Fibroblast of lung (primary cell): ENCODE data around the gene SPTBN1. TPM values are rescaled to one million over a fixed set of nuclear protein-coding genes. Genes with fewer than 3 reads are reported as not detected.
A peak's percentile ranks its signal among the peaks of the same experiment; 100 is the strongest.

Experiments
- DNase-seq, 2 donors: peaks; one replicate each; pipeline versions ENCODE4 v3.0.0 to v3.0.0-alpha.2; 2010; ENCODE audit warnings: low read depth in 2 of 2
- H2AFZ ChIP-seq: 2 replicates; pipeline ENCODE4 v1.5.1; 2012; ENCODE audit warnings: low read length, control low read depth, inconsistent platforms
- H3K27ac ChIP-seq: 2 replicates; pipeline ENCODE4 v1.5.1; 2011; ENCODE audit warnings: low read length, control low read depth; ENCODE audit not compliant: insufficient read depth
- H3K27me3 ChIP-seq: 2 replicates; pipeline ENCODE4 v1.5.1; 2011; ENCODE audit warnings: mild to moderate bottlenecking, low read length; ENCODE audit not compliant: control insufficient read depth, insufficient read depth
- H3K36me3 ChIP-seq: 2 replicates; pipeline ENCODE4 v1.5.1; 2011; ENCODE audit warnings: low read length; ENCODE audit not compliant: control insufficient read depth, insufficient read depth
- H3K4me1 ChIP-seq: 2 replicates; pipeline ENCODE4 v1.5.1; 2011; ENCODE audit warnings: low read length; ENCODE audit not compliant: control insufficient read depth, insufficient read depth; ENCODE audit errors: extremely low read depth
- H3K4me2 ChIP-seq: 2 replicates; pipeline ENCODE4 v1.5.1; 2011; ENCODE audit warnings: low read length, control low read depth; ENCODE audit not compliant: insufficient read depth; ENCODE audit errors: extremely low read depth
- H3K4me3 ChIP-seq, 4 experiments: fragments of 200-600 bp in 1 of 4; sonication (generic) in 1 of 4; replicated peaks in 1 of 4; 2 replicates each; pipeline ENCODE4 v1.5.1; 2011 to 2016; ENCODE audit warnings: low read length in 4 of 4, low read depth in 3 of 4, mild to moderate bottlenecking in 3 of 4, control low read depth in 2 of 4, inconsistent platforms in 1 of 4, mixed read lengths in 1 of 4; ENCODE audit not compliant: insufficient read depth in 1 of 4; ENCODE audit errors: control extremely low read depth in 1 of 4
- H3K79me2 ChIP-seq: 2 replicates; pipeline ENCODE4 v1.5.1; 2012; ENCODE audit warnings: mild to moderate bottlenecking, low read length, inconsistent platforms; ENCODE audit not compliant: control insufficient read depth, insufficient read depth
- H3K9ac ChIP-seq: 2 replicates; pipeline ENCODE4 v1.5.1; 2011; ENCODE audit warnings: mild to moderate bottlenecking, low read length, control low read depth; ENCODE audit not compliant: insufficient read depth
- H3K9me3 ChIP-seq: 2 replicates; pipeline ENCODE4 v1.5.1; 2012; ENCODE audit warnings: low read depth, low read length; ENCODE audit not compliant: control insufficient read depth, insufficient read depth
- H4K20me1 ChIP-seq: 2 replicates; pipeline ENCODE4 v1.5.1; 2011; ENCODE audit warnings: low read length; ENCODE audit not compliant: control insufficient read depth, insufficient read depth; ENCODE audit errors: extremely low read depth
- CTCF ChIP-seq, 2 donors: IDR thresholded peaks in 1 of 2; conservative IDR thresholded peaks in 1 of 2; 1 replicate in 1 of 2; 2 replicates in 1 of 2; pipeline ENCODE4 v1.5.1; 2011 to 2012; ENCODE audit warnings: low read length in 2 of 2, control low read depth in 1 of 2, inconsistent platforms in 1 of 2, low read depth in 1 of 2, mild to moderate bottlenecking in 1 of 2
- EZH2 ChIP-seq: IDR thresholded peaks from 2 replicates; pipeline ENCODE4 v1.5.1; 2012; ENCODE audit warnings: low read length, control low read depth, mild to moderate bottlenecking; ENCODE audit errors: missing control alignments
- polyA plus RNA-seq, 2 donors: library from polyadenylated mRNA; depleted of rRNA in 1 of 2; stranded (reverse) in 1 of 2; unstranded in 1 of 2; fragments of >200 nt; gene quantifications; 2 replicates each; pipeline ENCODE4 v1.2.1, GENCODE V29; 2011 to 2012; ENCODE audit warnings: missing spikeins in 1 of 2
- total RNA-seq: library from RNA; depleted of rRNA; stranded (reverse); fragments of >200 nt; gene quantifications from 2 replicates; pipeline ENCODE4 v1.2.1, GENCODE V29; 2014

SPTBN1 gene
- total and polyA plus RNA-seq, 2 donors (not counting 1 experiment from before 2014, with no cell fraction given) = 123 to 325 TPM

- no peak overlapping the region for H2AFZ ChIP-seq
- TF ChIP-seq CTCF (conservative IDR thresholded peaks at IDR 0.05 in 1 of 2, IDR thresholded peaks at IDR 0.05 in 1 of 2; ENCODE audit: low read depth in 1 of 2, low read length in 2 of 2) (no peak), EZH2 (no peak)
- peaks cover 4% of the 10 kb centered on the region for H3K4me1 ChIP-seq
- no peaks in the 10 kb centered on the region for H4K20me1 ChIP-seq
- no peak for DNase-seq
- H3K27ac ChIP-seq = no peak overlapping the region
- no peak overlapping the region for H3K4me2 ChIP-seq
- no peaks in the 10 kb centered on the region for H3K9me3 ChIP-seq
- no peaks in the 10 kb centered on the region for H3K36me3 ChIP-seq
- H3K27me3 ChIP-seq = no peaks in the 10 kb centered on the region
- no peak overlapping the region for H3K9ac ChIP-seq
- H3K4me3 ChIP-seq = no peak overlapping the region
- peaks cover 80% of the 10 kb centered on the region for H3K79me2 ChIP-seq
Measured at GRCh38 chr2:54518430-54518829, 62.3 kb downstream of the SPTBN1 start.

- H3K27ac ChIP-seq = peak overlapping the region; percentile 11
- H3K4me2 ChIP-seq = no peak overlapping the region
- peaks cover 80% of the 10 kb centered on the region for H3K79me2 ChIP-seq
- no peak overlapping the region for H2AFZ ChIP-seq
- peaks cover 11% of the 10 kb centered on the region for H3K4me1 ChIP-seq
- H3K9ac ChIP-seq = no peak overlapping the region
- TF ChIP-seq CTCF (conservative IDR thresholded peaks at IDR 0.05 in 1 of 2, IDR thresholded peaks at IDR 0.05 in 1 of 2; ENCODE audit: low read depth in 1 of 2, low read length in 2 of 2) (no peak), EZH2 (no peak)
- no peaks in the 10 kb centered on the region for H3K9me3 ChIP-seq
- H4K20me1 ChIP-seq = no peaks in the 10 kb centered on the region
- no peak for DNase-seq
- no peaks in the 10 kb centered on the region for H3K27me3 ChIP-seq
- no peaks in the 10 kb centered on the region for H3K36me3 ChIP-seq
- no peak overlapping the region for H3K4me3 ChIP-seq
Measured at GRCh38 chr2:54519841-54520459, 63.8 kb downstream of the SPTBN1 start.

GRCh38 chr2:54520687-54521086 lies 64.6 kb downstream of the SPTBN1 start:
- H2AFZ ChIP-seq = no peak overlapping the region
- no peaks in the 10 kb centered on the region for H3K27me3 ChIP-seq
- peak; percentile 72 to 97 for DNase-seq
- no peaks in the 10 kb centered on the region for H3K9me3 ChIP-seq
- peaks cover 80% of the 10 kb centered on the region for H3K79me2 ChIP-seq
- H3K27ac ChIP-seq = no peak overlapping the region
- no peak for TF ChIP-seq CTCF (conservative IDR thresholded peaks at IDR 0.05 in 1 of 2, IDR thresholded peaks at IDR 0.05 in 1 of 2; ENCODE audit: low read depth in 1 of 2, low read length in 2 of 2)
- no peak for TF ChIP-seq EZH2
- H3K36me3 ChIP-seq = no peaks in the 10 kb centered on the region
- H4K20me1 ChIP-seq = no peaks in the 10 kb centered on the region
- H3K9ac ChIP-seq = no peak overlapping the region
- no peak overlapping the region for H3K4me3 ChIP-seq
- H3K4me2 ChIP-seq = no peak overlapping the region
- H3K4me1 ChIP-seq = peaks cover 11% of the 10 kb centered on the region
